GM18507 (cell line): Measurements from ENCODE around the gene CCNK.

ENCODE experiments used
- DNase-seq: peaks from one replicate; pipeline ENCODE4 v3.0.0; 2011; ENCODE audit warnings: low read depth; ENCODE audit not compliant: insufficient read length; ENCODE audit errors: extremely low spot score
- FAIRE-seq: peaks from 2 replicates; lab custom pipeline; 2011; peaks lifted over from hg19 to GRCh38; lab: Jason Lieb, UNC

The CCNK gene

DNA sequence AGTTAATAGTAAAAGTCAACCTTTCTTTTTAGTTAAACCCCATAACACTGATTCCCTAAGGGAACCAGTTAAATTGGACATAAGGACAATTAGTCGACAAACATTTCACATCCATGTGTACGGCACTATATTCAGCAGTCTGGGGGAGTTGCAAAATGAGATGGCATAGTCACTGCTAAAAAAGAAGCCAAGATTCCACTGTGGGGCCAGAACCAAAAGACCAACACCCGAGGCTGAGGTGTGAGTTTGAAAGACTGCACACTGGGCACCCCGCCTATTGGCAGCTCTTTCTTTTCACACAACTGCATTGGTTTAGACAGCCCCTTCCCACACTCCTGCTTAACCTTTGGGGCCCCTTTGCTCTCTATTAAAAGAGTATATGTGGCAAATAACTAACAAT, 17.2 kb upstream of the CCNK start:
- DNase-seq (no peak), FAIRE-seq (no peak)

DNA sequence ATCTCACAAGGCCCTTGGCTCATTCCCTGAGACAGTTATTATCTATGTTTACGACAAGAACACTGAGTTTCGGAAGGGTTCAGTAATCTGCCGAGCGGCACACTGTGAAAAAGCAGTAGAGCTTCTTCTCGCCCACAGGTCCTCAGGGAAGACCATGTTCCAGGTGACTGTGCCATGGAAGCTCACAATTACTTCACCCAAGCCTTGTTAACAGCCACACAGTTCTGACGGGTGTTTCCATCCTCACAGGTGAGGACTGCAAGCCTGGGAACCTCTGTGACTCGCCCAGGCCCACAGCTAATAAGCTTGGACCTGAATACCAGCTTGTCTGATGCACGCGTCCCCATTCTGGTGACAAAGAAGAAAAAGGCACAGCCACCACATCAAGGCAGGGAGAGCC, 15.9 kb upstream of the CCNK start:
- no peak for FAIRE-seq
- no peak for DNase-seq

DNA sequence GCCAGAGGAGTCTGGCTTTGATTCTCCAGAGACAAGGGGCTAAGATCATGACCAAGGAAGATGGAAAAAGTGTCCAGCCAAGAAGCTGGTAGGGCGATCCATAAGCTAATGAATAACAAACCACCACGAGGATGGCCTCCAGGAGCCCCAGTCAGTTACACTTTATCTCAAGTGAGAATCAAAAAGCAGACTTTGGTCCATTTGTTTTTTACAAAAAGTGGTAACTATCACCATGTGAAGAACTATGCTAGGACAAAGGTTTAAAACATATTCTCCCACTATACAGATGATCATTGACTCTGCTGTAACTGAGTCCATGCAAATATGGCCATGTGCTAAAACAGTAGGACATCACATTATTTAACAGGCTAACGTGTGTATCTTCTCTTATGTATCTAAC, 14.5 kb upstream of the CCNK start:
- FAIRE-seq (no peak), DNase-seq (no peak)

DNA sequence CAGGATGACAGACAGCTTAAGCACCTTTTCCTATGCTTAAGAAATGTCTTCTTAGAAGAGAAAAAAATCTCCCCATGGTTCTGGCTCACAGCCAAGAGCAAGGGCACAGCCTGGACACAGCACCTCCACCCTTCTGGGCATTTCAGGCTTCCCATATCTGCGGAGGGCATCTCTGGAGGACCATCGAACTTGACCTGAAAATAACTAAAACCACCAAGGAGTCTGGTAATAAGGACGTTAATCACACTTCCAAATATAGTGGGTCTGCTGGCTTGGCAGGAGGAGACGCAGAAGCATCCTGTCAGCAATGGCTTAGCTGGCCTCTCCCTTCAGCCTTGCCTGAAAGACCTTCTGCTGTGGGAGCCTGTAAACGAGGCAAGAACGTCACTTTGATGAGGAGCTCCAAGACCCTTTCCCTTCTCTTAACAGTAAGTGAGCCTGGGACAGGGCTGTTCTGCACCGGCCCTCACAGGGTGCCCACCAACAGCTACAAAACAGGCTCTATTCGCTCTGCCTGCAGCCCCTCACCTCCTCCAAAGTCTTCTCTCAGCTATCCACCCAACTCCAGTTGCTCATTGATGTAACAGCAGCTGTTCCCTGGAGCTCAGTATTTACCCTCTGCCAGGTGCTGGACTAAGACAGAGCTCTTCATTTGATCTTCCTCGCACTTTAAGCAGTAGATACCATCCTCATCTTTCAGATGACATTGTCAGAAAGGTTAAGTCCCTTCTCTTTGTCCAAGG, 13.7 kb upstream of the CCNK start:
- FAIRE-seq (no peak), DNase-seq (no peak)

DNA sequence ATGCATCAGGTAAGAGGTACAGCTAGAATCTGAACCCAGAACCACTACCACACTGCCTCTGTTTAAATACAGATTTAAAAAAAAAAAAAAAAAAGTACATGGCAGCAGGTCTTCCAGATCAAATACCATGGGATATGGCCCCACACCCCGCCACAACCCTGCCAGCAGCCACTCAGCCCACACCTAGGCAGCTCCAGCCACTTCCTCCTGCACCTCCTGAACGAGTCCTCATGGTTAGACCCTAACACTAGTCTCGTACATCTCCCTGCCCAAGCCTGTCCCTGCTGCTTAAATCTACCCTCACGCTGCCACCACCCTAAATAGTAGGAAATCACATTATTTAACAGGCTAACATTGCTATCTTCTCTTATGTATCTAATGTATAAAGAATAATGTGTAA, 13.1 kb upstream of the CCNK start:
- no peak for DNase-seq
- FAIRE-seq = no peak

DNA sequence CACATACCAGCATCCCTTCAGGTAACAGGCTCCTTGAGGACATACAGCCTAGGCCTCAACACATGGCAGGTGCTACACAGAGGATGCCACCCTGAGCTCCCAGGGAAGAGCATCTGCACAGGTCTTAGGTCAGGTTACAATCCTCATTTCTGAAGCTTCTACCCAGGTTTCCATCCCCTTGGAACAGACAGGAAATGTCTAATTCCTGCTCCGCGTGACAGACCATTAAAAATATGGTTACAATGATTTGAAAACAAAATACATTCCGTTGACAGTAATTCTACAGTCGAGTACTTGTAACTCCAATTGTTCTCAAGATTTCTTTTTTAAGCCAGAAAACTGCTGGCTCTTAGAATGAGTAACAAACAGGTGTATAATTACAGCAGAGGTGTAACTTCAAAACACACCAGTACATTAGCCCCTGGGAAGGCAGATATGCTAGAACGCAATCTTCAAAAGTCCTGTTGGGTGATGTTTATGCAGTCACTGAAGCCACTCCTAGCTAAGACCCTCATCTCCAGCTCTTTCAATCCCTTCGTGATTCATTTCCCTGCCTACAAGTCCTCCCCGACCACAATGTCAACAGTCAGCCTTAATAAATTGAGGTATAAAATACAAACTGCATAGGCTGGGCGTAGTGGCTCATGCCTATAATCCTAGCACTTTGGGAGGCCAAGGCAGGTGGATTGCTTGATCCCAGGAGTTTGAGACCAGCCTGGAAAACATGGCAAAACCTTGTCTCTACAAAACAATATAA, 12.2 kb upstream of the CCNK start:
- FAIRE-seq = no peak
- DNase-seq = no peak

DNA sequence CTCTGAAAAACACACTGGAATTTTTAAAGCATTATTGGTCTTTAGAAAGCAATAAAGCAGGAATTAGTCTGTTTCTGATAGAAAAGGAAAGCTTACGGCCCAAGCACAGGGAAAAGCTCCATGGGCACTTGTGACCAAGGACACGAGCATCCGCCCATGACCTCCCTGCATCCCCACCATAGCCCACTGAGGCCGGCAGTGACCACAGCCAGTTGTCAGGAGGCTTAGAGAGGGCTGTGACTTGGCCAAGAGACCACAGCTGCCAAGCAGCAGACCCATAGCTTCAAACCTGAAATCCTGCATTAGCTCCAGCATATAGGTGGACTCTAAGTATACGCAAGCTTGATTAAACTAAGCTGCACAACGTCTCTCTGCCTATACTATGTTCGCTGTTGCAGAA, 9.5 kb upstream of the CCNK start:
- FAIRE-seq = no peak

DNA sequence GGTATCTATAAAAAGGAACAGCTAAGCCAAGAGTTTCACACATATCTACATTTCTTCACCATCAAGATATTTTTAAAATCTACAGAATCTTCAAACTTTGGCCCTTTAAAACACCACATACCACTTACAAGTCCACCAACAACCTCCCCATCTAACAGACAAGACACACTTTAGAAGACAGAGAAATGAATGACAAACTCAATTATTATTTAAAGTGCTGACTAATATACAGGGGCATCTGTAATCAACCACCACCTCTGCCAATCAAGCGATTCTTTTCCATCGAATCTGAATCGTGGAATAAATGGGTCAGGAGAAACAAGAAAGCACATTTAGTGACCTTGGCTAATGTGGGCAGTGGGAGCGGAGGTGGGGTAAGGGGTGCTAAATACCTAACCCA, 8.3 kb upstream of the CCNK start:
- FAIRE-seq (no peak), DNase-seq (no peak)

More for the DNA sequence above, 9.5 kb upstream of the CCNK start:
- DNase-seq = no peak

DNA sequence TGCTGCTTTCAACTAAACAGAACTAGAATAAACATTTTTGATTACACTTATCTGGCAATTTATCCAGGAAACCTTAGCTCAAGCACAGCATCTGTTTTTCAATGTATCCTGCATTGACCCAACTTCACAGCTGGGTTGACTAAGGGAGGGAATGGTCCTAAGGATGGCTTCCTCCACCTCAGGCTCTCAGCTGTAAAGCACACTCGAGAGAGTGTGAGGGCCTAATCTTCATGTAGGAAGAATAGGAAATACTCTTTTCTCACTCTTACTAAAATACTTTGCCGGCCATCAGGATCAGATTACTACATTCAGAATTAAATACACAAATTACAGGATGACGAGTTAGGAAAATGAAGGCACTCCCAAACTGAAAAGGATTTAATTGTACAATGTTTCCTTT, 7.8 kb upstream of the CCNK start:
- FAIRE-seq (no peak), DNase-seq (no peak)

DNA sequence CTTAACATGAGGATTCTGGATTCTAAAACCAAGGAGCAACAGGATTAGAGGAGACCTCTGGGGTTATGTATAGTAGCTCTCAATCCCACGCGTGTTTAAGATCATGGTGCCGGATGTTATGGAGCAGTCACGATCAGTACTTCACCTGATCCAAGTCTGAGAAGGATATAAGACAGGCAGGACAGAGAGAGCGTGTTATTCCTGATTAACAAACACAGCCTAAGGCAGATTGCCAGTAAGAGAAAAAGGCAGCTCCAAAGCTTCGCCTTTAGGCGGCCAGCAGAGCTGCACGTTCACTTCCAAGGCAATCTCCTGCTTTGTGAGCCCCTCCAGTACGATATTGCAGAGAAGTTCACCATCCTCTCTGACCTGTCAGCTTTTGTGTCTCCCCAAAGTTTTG, 6.0 kb upstream of the CCNK start:
- FAIRE-seq (no peak), DNase-seq (no peak)

DNA sequence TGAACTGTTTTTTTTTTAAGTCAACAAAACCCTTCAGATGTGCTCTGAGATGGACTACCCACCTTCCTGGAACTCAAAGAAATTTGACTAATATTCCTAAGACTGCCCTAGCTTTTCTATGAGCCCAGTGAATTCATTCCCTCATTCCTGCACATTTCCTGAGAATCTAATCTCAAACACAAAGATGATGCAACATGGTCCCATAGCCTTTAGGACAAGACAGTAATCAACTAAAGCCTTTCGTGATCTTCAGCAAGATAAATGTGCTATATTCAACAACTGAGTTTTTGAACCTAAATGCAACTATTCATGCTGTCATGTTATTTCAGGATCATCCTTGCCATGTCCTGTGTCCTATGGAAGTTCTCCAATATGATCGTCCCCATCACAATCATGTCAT, 5.5 kb upstream of the CCNK start:
- FAIRE-seq (no peak), DNase-seq (no peak)

DNA sequence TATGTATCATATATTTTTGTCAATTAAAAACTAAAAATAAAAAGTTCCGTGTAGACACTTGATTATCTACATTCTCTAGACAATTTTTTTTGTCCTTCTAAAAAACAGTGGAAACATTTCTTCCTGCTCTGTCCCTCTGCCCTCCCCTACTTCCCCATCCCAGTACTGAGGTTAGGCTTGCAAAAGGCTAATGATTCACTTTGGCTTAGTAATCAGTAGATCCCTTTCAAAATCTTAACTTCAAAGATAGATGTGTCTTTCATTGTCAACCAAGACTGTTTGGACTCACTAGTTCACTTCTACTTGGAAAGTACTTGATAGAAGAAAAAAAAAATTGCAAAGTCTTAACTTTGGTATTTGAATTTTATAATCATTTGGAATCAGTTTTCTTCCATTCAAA, 4.3 kb upstream of the CCNK start:
- no peak for FAIRE-seq
- DNase-seq = no peak

DNA sequence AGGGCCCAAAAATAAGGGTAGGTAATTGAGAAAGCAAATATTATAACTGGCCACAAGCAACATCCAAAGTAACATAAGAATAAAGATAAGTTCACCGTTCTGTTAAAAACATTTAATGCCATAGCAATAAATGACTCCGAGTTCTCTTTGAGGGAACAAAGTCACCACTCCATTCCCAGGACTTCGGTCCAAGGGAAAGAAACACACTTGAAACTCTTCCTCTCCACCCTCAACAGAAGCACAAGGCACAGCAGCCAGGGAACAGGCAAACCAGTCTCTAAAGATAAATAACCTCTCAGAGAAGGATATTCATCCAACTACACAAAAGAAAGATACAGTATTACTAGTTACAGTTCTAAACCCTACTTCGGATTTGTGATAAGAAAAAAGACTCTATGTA, 3.1 kb upstream of the CCNK start:
- DNase-seq (no peak), FAIRE-seq (no peak)

DNA sequence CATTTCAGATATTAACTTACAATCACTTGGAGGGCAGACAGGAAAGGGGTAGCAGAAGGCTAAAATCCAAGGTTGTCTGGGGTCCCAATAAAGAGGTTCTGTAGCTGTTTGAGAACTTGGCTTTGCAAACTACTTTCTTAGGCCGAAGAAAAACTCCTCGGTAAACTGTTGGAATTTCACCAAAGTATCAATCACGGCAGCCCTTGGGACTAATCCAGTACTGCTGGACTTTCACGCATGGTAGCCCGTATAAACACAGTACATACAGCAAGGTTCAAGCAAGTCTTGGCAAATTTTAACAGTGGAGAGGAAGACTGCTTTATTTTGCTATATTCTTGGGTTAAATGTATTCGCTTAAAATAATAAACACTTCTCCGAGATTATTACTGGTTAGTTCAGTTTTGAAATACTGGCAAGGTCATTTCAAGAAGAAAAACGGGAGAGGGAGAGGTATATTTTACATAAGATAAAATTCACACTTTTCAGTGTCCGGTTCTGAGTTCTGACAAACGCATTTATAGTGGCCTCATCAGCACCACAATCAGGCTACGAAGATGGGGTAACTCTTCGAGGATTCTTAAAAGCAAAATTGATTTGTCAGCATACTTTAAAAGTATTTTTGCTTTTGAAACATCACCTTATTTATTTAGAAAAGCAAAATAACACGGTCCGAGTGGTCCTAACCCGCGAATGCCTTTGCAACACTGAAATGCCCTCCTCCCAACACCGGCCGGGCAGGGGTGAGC, 1.9 kb upstream of the CCNK start:
- DNase-seq (no peak), FAIRE-seq (no peak)

DNA sequence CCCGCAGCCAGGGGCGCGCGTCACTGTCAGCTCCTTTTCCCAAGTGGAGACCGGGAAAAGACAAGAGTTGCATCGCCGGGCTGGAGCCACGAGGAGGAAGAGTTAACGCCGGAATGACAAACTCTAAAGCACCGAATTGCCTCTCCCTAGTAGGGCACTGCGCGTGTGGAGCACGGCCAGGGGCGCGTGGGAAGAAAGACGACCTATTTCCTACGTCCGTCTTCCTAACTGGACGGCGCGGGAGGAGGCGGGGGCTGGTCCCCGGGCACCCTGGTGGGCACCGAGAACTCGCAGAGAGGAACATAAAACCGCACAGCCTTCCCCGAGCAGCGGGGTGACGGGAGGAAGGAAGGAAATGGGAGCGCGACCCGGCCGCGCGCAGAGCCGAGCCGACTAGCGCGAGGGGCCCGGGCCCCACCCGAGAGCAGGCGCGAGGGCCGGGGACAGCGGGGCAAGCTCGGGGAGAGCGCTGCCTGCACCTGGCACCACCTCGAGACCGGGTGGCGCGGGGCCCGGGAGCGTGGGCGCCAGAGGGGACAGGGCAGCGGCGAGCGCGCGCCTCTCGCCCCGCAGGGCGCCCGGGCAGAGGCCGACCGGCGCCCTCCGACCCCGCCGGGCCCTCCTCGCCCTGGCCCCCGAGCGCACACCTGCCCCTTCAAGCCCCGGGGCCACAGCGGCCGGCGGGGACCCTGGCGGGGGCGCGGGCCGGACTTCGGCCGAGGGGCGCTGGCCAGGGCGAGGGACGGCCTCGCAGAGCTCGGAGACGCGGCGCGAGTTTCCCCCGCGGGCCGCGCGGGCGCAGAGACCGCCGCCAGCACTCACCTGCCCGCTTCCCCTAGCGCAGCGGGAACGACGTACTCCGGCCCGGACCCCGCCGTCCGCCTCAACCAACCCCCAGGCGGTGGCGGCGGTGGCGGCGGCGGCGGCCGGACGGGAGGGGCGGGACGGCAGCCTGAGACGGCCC, 1.0 kb upstream of the CCNK start, which contains the start of gene SETD3:
Gene SETD3, minus strand, starts transcription at position 954 of the 964 bp plus-strand sequence. CDS start 15,054 bp downstream, outside the sequence.
- FAIRE-seq = no peak
- no peak for DNase-seq

DNA sequence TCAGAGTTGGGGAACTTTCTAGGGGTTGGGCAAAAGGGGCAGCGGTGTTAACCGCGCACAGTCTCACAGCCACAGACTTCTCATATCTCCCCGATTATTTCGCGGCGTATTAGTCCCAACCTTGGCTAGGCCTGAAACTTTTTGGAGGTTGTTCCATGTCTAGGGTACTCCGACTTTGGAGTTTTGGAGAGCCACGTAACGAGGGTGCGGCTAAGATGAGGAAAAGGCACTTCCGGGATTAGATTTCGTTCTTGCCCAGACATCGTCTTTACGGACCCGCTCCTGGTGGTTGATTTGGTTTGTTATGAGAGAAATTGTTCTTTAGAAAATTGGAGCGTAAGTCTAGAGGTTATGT, 513 bp downstream of the CCNK start:
- DNase-seq (no peak), FAIRE-seq (no peak)

DNA sequence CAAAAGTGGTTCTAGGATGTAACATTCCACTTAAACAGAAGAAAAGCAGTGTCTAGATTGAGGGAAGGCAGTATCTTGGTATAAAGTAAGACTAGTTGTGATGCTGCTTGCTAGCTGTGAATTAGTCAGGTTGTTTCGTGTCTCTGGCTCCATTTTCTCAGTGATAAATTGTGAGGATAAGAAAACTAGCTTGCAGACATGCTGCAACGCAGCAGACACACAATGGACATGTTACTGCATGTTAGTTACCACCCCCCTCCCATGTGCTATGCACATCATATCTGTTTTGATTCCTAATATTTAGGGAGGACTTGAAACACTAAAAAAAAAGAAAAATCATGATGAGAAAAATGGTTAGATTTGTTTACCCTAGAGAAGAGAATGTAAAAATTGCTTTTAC, 2.9 kb downstream of the CCNK start:
- FAIRE-seq = no peak

DNA sequence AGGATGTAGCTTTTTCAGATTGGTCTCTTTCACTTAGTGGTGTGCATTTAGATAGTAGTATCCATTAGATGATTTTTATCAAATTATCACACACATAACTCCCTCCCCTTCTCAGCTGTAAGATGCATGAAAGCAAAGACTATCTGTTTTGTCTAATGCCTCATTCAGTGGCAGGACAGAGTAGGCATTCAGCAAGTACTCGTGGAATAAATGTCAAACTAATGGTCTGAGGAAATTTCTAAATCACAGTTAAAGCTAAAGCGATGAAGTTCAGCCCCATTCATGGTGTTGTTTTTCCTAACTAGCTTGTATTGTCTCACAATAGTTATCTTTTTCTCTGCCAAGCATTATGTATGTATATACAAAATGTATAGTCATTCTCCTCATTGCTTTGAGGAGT, 16.1 kb downstream of the CCNK start:
- DNase-seq = no peak
- no peak for FAIRE-seq

More for the DNA sequence above, 2.9 kb downstream of the CCNK start:
- no peak for DNase-seq

DNA sequence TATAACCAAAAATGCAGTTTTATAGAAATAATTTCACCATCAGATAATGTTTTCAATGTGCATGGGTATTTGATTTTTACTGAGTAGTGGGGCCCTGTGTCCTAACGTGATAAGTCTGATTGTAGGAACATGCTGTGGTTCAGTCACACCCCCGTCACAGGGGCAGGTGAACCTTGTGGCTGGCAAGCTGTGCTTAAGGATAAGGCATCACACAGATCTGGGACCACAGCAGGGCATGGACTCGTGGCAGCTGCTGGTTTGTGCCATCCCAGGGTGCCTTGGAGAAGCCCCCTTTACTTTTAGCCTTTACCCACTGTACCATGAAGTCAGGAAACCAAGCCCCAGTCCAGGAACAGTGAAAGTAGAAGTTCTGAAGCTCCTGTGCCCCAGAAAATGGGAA, 16.7 kb downstream of the CCNK start:
- FAIRE-seq (no peak), DNase-seq (no peak)
